Astrocyte of the cerebellum (primary cell): Measurements from ENCODE around the gene ROBO3.

Experiments used
- DNase-seq: peaks from one replicate; pipeline ENCODE4 v3.0.0-alpha.2; 2011; ENCODE audit warnings: low read depth
- H3K4me3 ChIP-seq: 2 replicates; pipeline ENCODE4 v1.5.1; 2011; ENCODE audit warnings: mild to moderate bottlenecking, low read depth, low read length, moderate library complexity
- in situ Hi-C: cut with HindIII; loops from 2 replicates; pipeline ENCODE4 v1.10.0; 2017; ENCODE audit warnings: low sequenced_read_pairs
- TF ChIP-seq, protein P1 (sequence below): IDR thresholded peaks from 2 replicates; pipeline ENCODE4 v1.5.1; 2012; ENCODE audit warnings: low read length, low read depth, moderate library complexity, mild to moderate bottlenecking; ENCODE audit errors: missing control alignments

The ROBO3 gene

DNA sequence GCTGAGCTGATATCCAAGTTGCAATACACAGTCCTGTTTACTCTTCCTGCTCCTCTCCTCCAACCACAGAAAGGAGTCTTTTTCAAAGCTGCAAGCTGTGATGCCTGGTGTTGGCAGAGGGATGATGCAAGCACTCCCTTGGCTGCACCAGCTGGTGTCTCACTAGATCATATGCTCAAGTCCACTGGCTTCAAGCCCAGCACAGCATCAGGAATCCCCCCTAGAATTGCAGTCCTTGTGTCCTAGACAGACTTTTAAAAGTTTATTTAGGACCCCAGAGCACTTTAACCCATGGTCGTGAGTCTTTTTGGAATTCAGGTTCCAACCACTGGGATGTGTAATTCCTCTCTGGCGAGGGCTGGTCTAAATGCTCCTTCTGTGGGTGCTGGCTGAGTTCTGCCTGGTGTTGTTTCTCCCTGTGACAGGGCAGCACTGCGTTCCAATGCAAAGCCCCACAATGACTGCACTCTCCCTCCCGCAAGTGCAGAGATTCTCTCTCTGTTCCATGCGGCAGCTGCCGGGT is 51.9 kb downstream of the ROBO3 start:
- TF ChIP-seq, protein P1, sequence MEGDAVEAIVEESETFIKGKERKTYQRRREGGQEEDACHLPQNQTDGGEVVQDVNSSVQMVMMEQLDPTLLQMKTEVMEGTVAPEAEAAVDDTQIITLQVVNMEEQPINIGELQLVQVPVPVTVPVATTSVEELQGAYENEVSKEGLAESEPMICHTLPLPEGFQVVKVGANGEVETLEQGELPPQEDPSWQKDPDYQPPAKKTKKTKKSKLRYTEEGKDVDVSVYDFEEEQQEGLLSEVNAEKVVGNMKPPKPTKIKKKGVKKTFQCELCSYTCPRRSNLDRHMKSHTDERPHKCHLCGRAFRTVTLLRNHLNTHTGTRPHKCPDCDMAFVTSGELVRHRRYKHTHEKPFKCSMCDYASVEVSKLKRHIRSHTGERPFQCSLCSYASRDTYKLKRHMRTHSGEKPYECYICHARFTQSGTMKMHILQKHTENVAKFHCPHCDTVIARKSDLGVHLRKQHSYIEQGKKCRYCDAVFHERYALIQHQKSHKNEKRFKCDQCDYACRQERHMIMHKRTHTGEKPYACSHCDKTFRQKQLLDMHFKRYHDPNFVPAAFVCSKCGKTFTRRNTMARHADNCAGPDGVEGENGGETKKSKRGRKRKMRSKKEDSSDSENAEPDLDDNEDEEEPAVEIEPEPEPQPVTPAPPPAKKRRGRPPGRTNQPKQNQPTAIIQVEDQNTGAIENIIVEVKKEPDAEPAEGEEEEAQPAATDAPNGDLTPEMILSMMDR, result no peak
- DNase-seq, result no peak
- in situ Hi-C loops, result no loop called here

DNA sequence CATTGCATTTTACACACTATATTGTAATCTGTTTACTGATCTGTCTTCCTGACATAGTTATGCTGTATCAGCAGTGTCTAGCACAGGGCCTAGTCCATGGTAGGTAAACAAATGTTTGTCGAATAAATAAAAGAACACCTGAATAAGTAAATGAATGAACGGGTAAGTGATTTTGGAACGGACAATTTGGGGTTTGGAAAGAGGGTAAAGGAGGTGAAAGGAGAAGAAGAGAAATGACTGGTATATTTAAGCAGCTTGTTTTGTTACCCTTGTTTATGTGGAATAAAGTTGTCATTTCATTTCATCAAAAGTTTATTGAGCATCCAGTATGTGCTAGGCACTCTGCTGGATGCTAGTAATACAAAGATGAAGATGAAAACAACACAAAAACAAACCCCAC is 53.7 kb downstream of the ROBO3 start, which contains the start of gene HEPN1:
Gene HEPN1 (plus strand): TSS at position 301 of the 400 bp plus-strand sequence.
- no peak for DNase-seq
- no peak within 1 kb of the TSS for H3K4me3 ChIP-seq
- TF ChIP-seq, protein P1, result no peak
- in situ Hi-C loops, result no loop called here

More for the DNA sequence above, 51.9 kb downstream of the ROBO3 start:
- H3K4me3 ChIP-seq, result no peak overlapping the region

DNA sequence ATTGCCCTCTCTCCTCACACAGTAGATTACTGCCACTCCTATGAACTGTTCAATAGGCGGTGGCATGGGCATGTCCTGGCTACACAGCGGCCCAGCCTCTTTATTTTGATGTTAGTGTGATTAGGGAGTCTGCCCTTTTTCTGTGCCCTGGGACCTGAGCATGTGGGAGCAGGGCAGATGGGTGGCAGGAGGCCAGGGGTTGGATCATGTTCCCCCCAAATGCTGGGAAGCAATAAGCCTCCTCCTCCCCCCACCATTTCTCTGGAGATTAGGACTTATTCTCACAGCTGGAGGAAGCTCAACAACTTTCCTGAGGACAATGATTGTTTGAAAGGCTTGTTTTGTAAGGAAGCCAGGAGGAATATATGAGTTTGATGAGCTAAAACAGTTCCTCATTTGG is 54.7 kb downstream of the ROBO3 start:
- no peak for DNase-seq
- in situ Hi-C loops, result no loop called here
- TF ChIP-seq, protein P1, result no peak
- H3K4me3 ChIP-seq, result no peak overlapping the region

DNA sequence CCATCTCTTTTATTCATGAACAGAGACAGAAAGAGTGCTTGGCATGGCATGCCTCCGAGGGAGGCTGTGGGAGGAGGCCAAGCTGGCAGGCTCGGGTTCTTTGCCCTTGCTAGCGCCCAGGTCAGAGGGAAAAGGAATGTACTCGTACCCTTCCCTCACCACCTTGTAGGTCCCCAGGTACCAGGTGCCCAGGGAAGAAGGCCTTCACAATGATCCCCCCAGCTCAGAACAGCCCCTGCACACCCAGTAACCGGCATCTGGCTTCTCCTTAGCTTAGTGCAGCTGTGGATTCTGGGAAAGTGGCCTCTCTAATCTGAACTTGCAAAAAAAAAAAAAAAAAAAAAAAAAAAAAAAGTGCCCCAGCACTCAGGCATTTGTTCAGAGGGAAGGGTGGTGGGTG is 55.1 kb downstream of the ROBO3 start:
- in situ Hi-C loops, result no loop called here
- H3K4me3 ChIP-seq, result peak overlapping the region; percentile 35
- TF ChIP-seq, protein P1, result no peak
- no peak for DNase-seq

DNA sequence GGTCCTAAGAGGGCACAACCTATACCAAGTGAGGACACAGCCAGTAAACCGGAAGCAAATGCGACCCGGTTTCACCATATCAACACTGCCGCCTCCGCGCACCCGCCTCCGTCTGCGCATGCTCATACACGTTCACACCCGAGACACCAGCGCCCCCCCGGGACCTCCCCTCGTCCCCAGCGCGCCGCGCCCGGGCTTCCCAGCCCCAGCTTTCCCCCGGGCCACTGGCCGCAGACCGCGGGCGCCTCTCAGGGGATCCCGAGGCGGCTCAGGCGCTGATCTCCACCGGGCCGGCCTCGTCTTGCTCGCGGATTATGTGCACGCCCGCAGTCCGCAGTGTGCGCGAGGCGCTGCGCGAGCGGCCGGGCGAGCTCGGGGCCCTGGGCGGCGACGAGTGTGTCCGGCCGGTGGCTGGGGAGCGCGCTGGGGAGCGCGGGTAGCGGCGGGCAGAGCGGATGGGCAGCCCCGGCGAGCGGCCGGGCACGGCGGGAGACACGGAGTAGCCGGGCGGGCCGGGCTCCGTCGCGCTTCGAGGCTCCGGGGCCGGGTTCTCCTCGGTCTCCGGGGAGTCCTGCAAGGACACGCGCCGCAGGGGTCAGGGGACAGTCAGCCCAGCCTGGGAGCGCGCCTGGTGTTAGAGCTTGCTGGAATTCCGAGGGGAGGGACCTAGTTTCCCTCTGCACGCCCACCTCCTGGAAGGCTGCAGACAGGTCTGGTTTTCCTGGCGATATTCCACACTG is 55.8 kb downstream of the ROBO3 start:
- in situ Hi-C loops, result no loop called here
- H3K4me3 ChIP-seq, result peak overlapping the region; percentile 35
- no peak for DNase-seq
- TF ChIP-seq, protein P1, result no peak

DNA sequence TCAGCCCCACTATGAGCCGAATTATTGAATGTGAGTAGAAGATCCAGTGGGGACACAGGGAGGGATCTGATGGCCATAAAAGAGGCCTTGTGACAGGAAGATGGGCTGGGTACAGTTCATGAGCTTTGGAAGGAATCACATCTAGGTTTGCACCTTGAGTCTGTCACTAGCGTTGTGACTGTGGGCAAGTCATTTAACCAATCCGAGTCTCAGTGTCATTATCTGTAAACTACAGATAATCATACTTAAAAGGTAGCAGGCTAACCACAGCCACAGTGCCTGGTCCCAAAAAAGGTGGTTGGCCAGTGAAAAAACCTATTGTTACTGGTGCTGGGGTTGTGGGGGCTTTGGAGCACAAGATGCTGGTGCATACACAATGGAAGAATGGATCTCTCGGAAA is 57.6 kb downstream of the ROBO3 start:
- DNase-seq, result no peak
- in situ Hi-C loops, result no loop called here
- no peak overlapping the region for H3K4me3 ChIP-seq
- TF ChIP-seq, protein P1, result no peak
